MM.1S (cell line): ENCODE measurements around the gene PLK2.

Experiments
- DNase-seq: peaks from one replicate; pipeline ENCODE4 v3.0.0-alpha.2; 2015
- H2AFZ ChIP-seq: fragments of 300-600 bp; sonication (generic); 2 replicates; pipeline ENCODE4 v1.6.0; 2016; ENCODE audit warnings: antibody characterized with exemption, low read length
- H3F3A ChIP-seq: fragments of 300-600 bp; sonication (generic); 2 replicates; pipeline ENCODE4 v1.6.1; 2016; ENCODE audit warnings: mild to moderate bottlenecking, antibody characterized with exemption, low read length, moderate library complexity, mixed read lengths; ENCODE audit not compliant: insufficient read depth
- H3K27ac ChIP-seq: fragments of 300-600 bp; sonication (generic); 2 replicates; pipeline ENCODE4 v1.5.1; 2016; ENCODE audit warnings: mild to moderate bottlenecking, low read length
- H3K27me3 ChIP-seq: fragments of 300-600 bp; sonication (generic); replicated peaks from 2 replicates; pipeline ENCODE4 v1.6.0; 2016; ENCODE audit warnings: low read length; ENCODE audit not compliant: insufficient read depth
- H3K36me3 ChIP-seq: fragments of 300-600 bp; sonication (generic); replicated peaks from 2 replicates; pipeline ENCODE4 v1.6.1; 2016; ENCODE audit warnings: mild to moderate bottlenecking, low read length, mixed read lengths; ENCODE audit not compliant: insufficient read depth
- H3K4me1 ChIP-seq: fragments of 300-600 bp; sonication (generic); 2 replicates; pipeline ENCODE4 v1.6.1; 2016; ENCODE audit warnings: low read length, mixed read lengths
- H3K4me2 ChIP-seq: fragments of 300-600 bp; sonication (generic); 2 replicates; pipeline ENCODE4 v1.6.0; 2016; ENCODE audit warnings: low read depth, low read length
- H3K4me3 ChIP-seq: fragments of 300-600 bp; sonication (generic); 2 replicates; pipeline ENCODE4 v1.5.1; 2016; ENCODE audit warnings: low read length, mixed read lengths
- H3K79me2 ChIP-seq: fragments of 300-600 bp; sonication (generic); 2 replicates; pipeline ENCODE4 v1.6.1; 2016; ENCODE audit warnings: mixed run types, low read length, mixed read lengths
- H3K9ac ChIP-seq: fragments of 300-600 bp; sonication (generic); 2 replicates; pipeline ENCODE4 v1.6.1; 2016; ENCODE audit warnings: low read length, mixed read lengths
- H3K9me2 ChIP-seq: fragments of 300-600 bp; sonication (generic); replicated peaks from 2 replicates; pipeline ENCODE4 v1.6.1; 2016; ENCODE audit warnings: mild to moderate bottlenecking, low read length, mixed read lengths; ENCODE audit not compliant: insufficient read depth
- H3K9me3 ChIP-seq: fragments of 300-600 bp; sonication (generic); replicated peaks from 2 replicates; pipeline ENCODE4 v1.6.1; 2016; ENCODE audit warnings: mild to moderate bottlenecking, low read length, mixed read lengths; ENCODE audit not compliant: insufficient read depth
- H4K20me1 ChIP-seq: fragments of 300-600 bp; sonication (generic); 2 replicates; pipeline ENCODE4 v1.6.1; 2016; ENCODE audit warnings: mild to moderate bottlenecking, low read length, moderate library complexity, mixed read lengths; ENCODE audit not compliant: insufficient read depth
- CTCF ChIP-seq: fragments of 300-600 bp; sonication (generic); IDR thresholded peaks from 2 replicates; pipeline ENCODE4 v1.5.1; 2016; ENCODE audit warnings: antibody characterized with exemption, low read length, mixed read lengths
- EZH2 ChIP-seq: fragments of 300-600 bp; sonication (generic); optimal IDR thresholded peaks from 2 replicates; pipeline ENCODE3; 2017; ENCODE audit warnings: low read depth, mild to moderate bottlenecking, antibody characterized with exemption, low read length, mixed read lengths
- EZH2phosphoT487 ChIP-seq: fragments of 300-600 bp; sonication (generic); IDR thresholded peaks from 2 replicates; pipeline ENCODE4 v1.6.1; 2018; ENCODE audit warnings: antibody characterized with exemption, low read length

The PLK2 gene

GRCh38 chr5:58493141-58493540, 33.3 kb upstream of the PLK2 start:
- Histone ChIP-seq H3K4me2 (no peak overlapping the region), H3K36me3 (no peaks in the 10 kb centered on the region)
- TF ChIP-seq EZH2phosphoT487 = no peak
- no peak for TF ChIP-seq CTCF
- no peak for TF ChIP-seq EZH2

GRCh38 chr5:58491216-58491892, 31.5 kb upstream of the PLK2 start, which contains the start of gene GAPT:
Gene GAPT (plus strand): TSS chr5:58491435. CDS start chr5:58494537, 3,102 bp downstream.
- no peak for TF ChIP-seq EZH2phosphoT487
- no peaks in the 10 kb centered on the region for H3K4me1 ChIP-seq
- no peaks in the 10 kb centered on the region for H3K36me3 ChIP-seq
- no peak within 1 kb of the TSS for H3K4me2 ChIP-seq
- no peak within 1 kb of the TSS for H3K9ac ChIP-seq
- H3K27ac ChIP-seq = no peak within 1 kb of the TSS
- no peaks in the 10 kb centered on the region for H3K9me3 ChIP-seq
- H3K9me2 ChIP-seq = no peaks in the 10 kb centered on the region
- H3K27me3 ChIP-seq = no peaks in the 10 kb centered on the region
- no peaks in the 10 kb centered on the region for H4K20me1 ChIP-seq
- H3K79me2 ChIP-seq = no peaks in the 10 kb centered on the region
- no peak within 1 kb of the TSS for H2AFZ ChIP-seq
- H3K4me3 ChIP-seq = no peak within 1 kb of the TSS
- H3F3A ChIP-seq = no peaks in the 10 kb centered on the region
- no peak for DNase-seq

More at GRCh38 chr5:58493141-58493540, 33.3 kb upstream of the PLK2 start:
- Histone ChIP-seq H3K9me3 (no peaks in the 10 kb centered on the region), H3K4me1 (no peaks in the 10 kb centered on the region), H3K79me2 (no peaks in the 10 kb centered on the region), H3F3A (no peaks in the 10 kb centered on the region), H3K9ac (no peak overlapping the region), H3K9me2 (no peaks in the 10 kb centered on the region), H4K20me1 (no peaks in the 10 kb centered on the region), H2AFZ (no peak overlapping the region), H3K4me3 (no peak overlapping the region), H3K27ac (no peak overlapping the region), H3K27me3 (no peaks in the 10 kb centered on the region)
- DNase-seq = no peak

- H3K9me2 ChIP-seq = no peaks in the 10 kb centered on the region
- H3K4me2 ChIP-seq = no peak overlapping the region
- no peak overlapping the region for H3K9ac ChIP-seq
- H3K79me2 ChIP-seq = no peaks in the 10 kb centered on the region
- H3K4me3 ChIP-seq = no peak overlapping the region
- H2AFZ ChIP-seq = no peak overlapping the region
- no peaks in the 10 kb centered on the region for H3K9me3 ChIP-seq
- no peaks in the 10 kb centered on the region for H4K20me1 ChIP-seq
- no peak overlapping the region for H3K27ac ChIP-seq
- H3K27me3 ChIP-seq = no peaks in the 10 kb centered on the region
- TF ChIP-seq EZH2 (no peak), EZH2phosphoT487 (no peak), CTCF (no peak)
- no peaks in the 10 kb centered on the region for H3K4me1 ChIP-seq
- no peak for DNase-seq
- H3F3A ChIP-seq = no peaks in the 10 kb centered on the region
- H3K36me3 ChIP-seq = no peaks in the 10 kb centered on the region
Measured at GRCh38 chr5:58490402-58491050, 30.6 kb upstream of the PLK2 start.

GRCh38 chr5:58486290-58486689, 26.4 kb upstream of the PLK2 start:
- Histone ChIP-seq H3K27me3 (no peaks in the 10 kb centered on the region), H3K4me2 (no peak overlapping the region), H3K9me2 (no peaks in the 10 kb centered on the region), H3F3A (no peaks in the 10 kb centered on the region), H3K4me3 (no peak overlapping the region), H3K9ac (no peak overlapping the region), H3K9me3 (no peaks in the 10 kb centered on the region), H2AFZ (no peak overlapping the region), H4K20me1 (no peaks in the 10 kb centered on the region), H3K4me1 (no peaks in the 10 kb centered on the region), H3K36me3 (no peaks in the 10 kb centered on the region), H3K79me2 (no peaks in the 10 kb centered on the region), H3K27ac (no peak overlapping the region)
- no peak for TF ChIP-seq CTCF
- no peak for TF ChIP-seq EZH2phosphoT487
- no peak for TF ChIP-seq EZH2
- DNase-seq = no peak
